Keratinocyte (primary cell): Measurements from ENCODE around the gene HINT1. TPM values are rescaled to one million over a fixed set of nuclear protein-coding genes. Genes with fewer than 3 reads are reported as not detected.

Experiments used
- DNase-seq: peaks from one replicate; pipeline ENCODE4 v3.0.0-alpha.2; 2011; ENCODE audit warnings: low read depth, missing footprints, low spot score
- FAIRE-seq: peaks from 2 replicates; lab custom pipeline; 2011; peaks lifted over from hg19 to GRCh38; lab: Jason Lieb, UNC
- H2AFZ ChIP-seq: 2 replicates; pipeline ENCODE4 v1.6.0; 2012; ENCODE audit warnings: low read length, control low read depth, inconsistent platforms; ENCODE audit not compliant: control insufficient read depth
- H3K27ac ChIP-seq: 2 replicates; pipeline ENCODE4 v1.5.1; 2011; ENCODE audit warnings: low read length; ENCODE audit not compliant: control insufficient read depth, insufficient read depth
- H3K27me3 ChIP-seq: 3 replicates; pipeline ENCODE4 v1.6.0; 2011; ENCODE audit warnings: low read length; ENCODE audit not compliant: control insufficient read depth, insufficient read depth; ENCODE audit errors: extremely low read depth
- H3K36me3 ChIP-seq, 2 experiments: 2 replicates in 1 of 2; 3 replicates in 1 of 2; pipeline ENCODE4 v1.5.1; 2011; ENCODE audit warnings: low read length in 2 of 2, mild to moderate bottlenecking in 1 of 2; ENCODE audit not compliant: control insufficient read depth in 2 of 2, insufficient read depth in 2 of 2; ENCODE audit errors: extremely low read depth in 1 of 2
- H3K4me1 ChIP-seq: 3 replicates; pipeline ENCODE4 v1.5.1; 2011; ENCODE audit warnings: low read length; ENCODE audit not compliant: control insufficient read depth, insufficient read depth; ENCODE audit errors: extremely low read depth
- H3K4me2 ChIP-seq: 3 replicates; pipeline ENCODE4 v1.6.0; 2011; ENCODE audit warnings: low read depth, low read length; ENCODE audit not compliant: control insufficient read depth, insufficient read depth; ENCODE audit errors: extremely low read depth
- H3K4me3 ChIP-seq, 3 experiments: fragments of 200-600 bp in 1 of 3; sonication (generic) in 1 of 3; 2 replicates in 2 of 3; 3 replicates in 1 of 3; pipeline ENCODE4 v1.5.1; 2011 to 2016; ENCODE audit warnings: low read length in 3 of 3, mild to moderate bottlenecking in 3 of 3, control low read depth in 2 of 3, inconsistent platforms in 1 of 3, low read depth in 1 of 3, mixed read lengths in 1 of 3, mixed run types in 1 of 3, moderate library complexity in 1 of 3; ENCODE audit not compliant: control insufficient read depth in 2 of 3, insufficient read depth in 2 of 3; ENCODE audit errors: extremely low read depth in 1 of 3
- H3K79me2 ChIP-seq: 2 replicates; pipeline ENCODE4 v1.6.0; 2012; ENCODE audit warnings: low read length; ENCODE audit not compliant: control insufficient read depth, insufficient read depth
- H3K9ac ChIP-seq: 3 replicates; pipeline ENCODE4 v1.6.0; 2011; ENCODE audit warnings: low read length; ENCODE audit not compliant: control insufficient read depth, insufficient read depth; ENCODE audit errors: extremely low read depth
- H3K9me1 ChIP-seq: 3 replicates; pipeline ENCODE4 v1.6.0; 2011; ENCODE audit warnings: low read length; ENCODE audit not compliant: control insufficient read depth, insufficient read depth; ENCODE audit errors: extremely low read depth
- H3K9me3 ChIP-seq: 2 replicates; pipeline ENCODE4 v1.5.1; 2012; ENCODE audit warnings: low read depth, low read length; ENCODE audit not compliant: control insufficient read depth
- H4K20me1 ChIP-seq: 3 replicates; pipeline ENCODE4 v1.6.0; 2011; ENCODE audit warnings: low read length; ENCODE audit not compliant: control insufficient read depth, insufficient read depth; ENCODE audit errors: extremely low read depth
- CTCF ChIP-seq, 3 experiments: IDR thresholded peaks in 1 of 3; conservative IDR thresholded peaks in 1 of 3; optimal IDR thresholded peaks in 1 of 3; 2 replicates in 2 of 3; 3 replicates in 1 of 3; pipeline versions ENCODE3 to v1.5.1; 2011; ENCODE audit warnings: low read length in 3 of 3, mild to moderate bottlenecking in 3 of 3, moderate library complexity in 2 of 3, control low read depth in 1 of 3, inconsistent platforms in 1 of 3; ENCODE audit not compliant: insufficient read depth in 2 of 3; ENCODE audit errors: extremely low read depth in 1 of 3
- EZH2 ChIP-seq: IDR thresholded peaks from one replicate; pipeline ENCODE4 v1.6.1; 2012; ENCODE audit warnings: inconsistent platforms, mild to moderate bottlenecking, low read length, moderate library complexity
- dilution Hi-C: fragments of 300-500 bp; cut with MboI; formaldehyde crosslinking; loops from one replicate; pipeline ENCODE4 v1.7.0; 2020; ENCODE audit warnings: low sequenced_read_pairs; ENCODE audit not compliant: extremely low pct_ligation_motif_present
- polyA plus RNA-seq, 5 experiments: library from polyadenylated mRNA; depleted of rRNA in 3 of 5; stranded (reverse) in 3 of 5; stranded (forward) in 1 of 5; unstranded in 1 of 5; fragments of >200 nt; gene quantifications; 1 replicate in 1 of 5; 2 replicates in 3 of 5; 3 replicates in 1 of 5; pipeline versions ENCODE4 v1.2.1 to v1.2.3, GENCODE V29; 2011 to 2012; ENCODE audit warnings: missing spikeins in 2 of 5, low read depth in 1 of 5, low replicate concordance in 1 of 5

Gene HINT1
- polyA plus RNA-seq, 1 donor (not counting 4 experiments of a cell fraction or from before 2014, with no cell fraction given), result 857 TPM

- no peaks in the 10 kb centered on the region for H3K79me2 ChIP-seq
- no peaks in the 10 kb centered on the region for H3K4me1 ChIP-seq
- no peak overlapping the region for H3K27ac ChIP-seq
- H3K4me2 ChIP-seq, result no peak overlapping the region
- H2AFZ ChIP-seq, result no peak overlapping the region
- FAIRE-seq (no peak), DNase-seq (no peak)
- dilution Hi-C loops, result no loop called here
- H3K36me3 ChIP-seq, result no peaks in the 10 kb centered on the region
- no peaks in the 10 kb centered on the region for H3K9me1 ChIP-seq
- no peak overlapping the region for H3K9ac ChIP-seq
- H3K4me3 ChIP-seq, result no peak overlapping the region
- H3K9me3 ChIP-seq, result no peaks in the 10 kb centered on the region
- H4K20me1 ChIP-seq, result no peaks in the 10 kb centered on the region
- TF ChIP-seq CTCF (optimal IDR thresholded peaks at IDR 0.05 in 1 of 3, IDR thresholded peaks at IDR 0.05 in 1 of 3, conservative IDR thresholded peaks at IDR 0.05 in 1 of 3; ENCODE audit: extremely low read depth in 1 of 3, insufficient read depth in 2 of 3, low read length in 3 of 3) (no peak), EZH2 (no peak)
- H3K27me3 ChIP-seq, result no peaks in the 10 kb centered on the region
Measured at GRCh38 chr5:131112424-131112823, 52.6 kb downstream of the HINT1 start.

GRCh38 chr5:131110256-131110594, 54.8 kb downstream of the HINT1 start:
- DNase-seq (no peak), FAIRE-seq (no peak)
- H2AFZ ChIP-seq, result no peak overlapping the region
- H3K4me1 ChIP-seq, result no peaks in the 10 kb centered on the region
- no peaks in the 10 kb centered on the region for H3K9me3 ChIP-seq
- no peak for TF ChIP-seq CTCF (optimal IDR thresholded peaks at IDR 0.05 in 1 of 3, IDR thresholded peaks at IDR 0.05 in 1 of 3, conservative IDR thresholded peaks at IDR 0.05 in 1 of 3; ENCODE audit: extremely low read depth in 1 of 3, insufficient read depth in 2 of 3, low read length in 3 of 3)
- no peak for TF ChIP-seq EZH2
- H3K36me3 ChIP-seq, result no peaks in the 10 kb centered on the region
- H3K79me2 ChIP-seq, result no peaks in the 10 kb centered on the region
- H3K27ac ChIP-seq, result no peak overlapping the region
- no peaks in the 10 kb centered on the region for H4K20me1 ChIP-seq
- dilution Hi-C loops, result no loop called here
- no peak overlapping the region for H3K9ac ChIP-seq
- no peak overlapping the region for H3K4me3 ChIP-seq
- H3K4me2 ChIP-seq, result no peak overlapping the region
- H3K27me3 ChIP-seq, result no peaks in the 10 kb centered on the region
- H3K9me1 ChIP-seq, result no peaks in the 10 kb centered on the region
